Stimulated activated CD8-positive, alpha-beta memory T cell treated with anti-CD3 and anti-CD28 coated beads, Interleukin-2, amount 100 ng/mL, for 48 hours (primary cell): ENCODE results near the gene USH2A.

Experiments used
- DNase-seq, 2 donors: peaks; one replicate each; pipeline ENCODE4 v3.0.0-alpha.2; 2020; ENCODE audit warnings: low read depth in 2 of 2

Gene USH2A

DNA sequence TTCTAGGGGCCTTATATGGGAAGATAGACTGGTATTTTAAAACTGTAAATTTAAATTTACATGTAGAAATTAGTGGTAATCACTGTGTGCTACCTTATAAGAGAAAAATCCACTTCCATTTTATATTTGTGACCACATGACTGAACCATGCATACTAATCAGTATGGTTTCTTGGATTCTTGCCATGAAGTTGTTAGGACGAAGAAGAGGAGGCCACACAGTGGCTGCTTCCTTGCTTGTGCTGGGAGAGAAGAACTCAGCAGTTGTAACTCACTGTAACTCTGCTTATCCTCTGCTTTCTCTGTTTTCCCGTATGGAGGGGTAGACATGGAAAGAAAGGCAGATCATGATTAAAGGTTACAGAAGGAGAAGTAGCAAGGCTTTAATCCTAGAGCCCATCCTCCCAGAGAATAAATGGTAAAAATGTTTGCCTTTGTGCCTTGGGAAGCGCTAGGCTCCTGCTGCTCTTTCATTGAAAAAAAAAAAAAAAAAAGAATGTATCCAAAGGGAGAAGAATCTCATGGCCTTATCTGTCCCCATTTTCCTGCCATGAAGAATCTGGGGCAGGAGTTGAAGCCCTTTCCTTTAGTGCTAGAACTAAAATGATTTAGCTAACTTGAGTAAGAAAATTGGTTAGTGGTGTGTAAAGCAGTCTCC is 823.7 kb downstream of the USH2A start:
- DNase-seq: no peak

- DNase-seq: no peak
Observed at GRCh38 chr1:215597961-215598360, 825.3 kb downstream of the USH2A start.

DNA sequence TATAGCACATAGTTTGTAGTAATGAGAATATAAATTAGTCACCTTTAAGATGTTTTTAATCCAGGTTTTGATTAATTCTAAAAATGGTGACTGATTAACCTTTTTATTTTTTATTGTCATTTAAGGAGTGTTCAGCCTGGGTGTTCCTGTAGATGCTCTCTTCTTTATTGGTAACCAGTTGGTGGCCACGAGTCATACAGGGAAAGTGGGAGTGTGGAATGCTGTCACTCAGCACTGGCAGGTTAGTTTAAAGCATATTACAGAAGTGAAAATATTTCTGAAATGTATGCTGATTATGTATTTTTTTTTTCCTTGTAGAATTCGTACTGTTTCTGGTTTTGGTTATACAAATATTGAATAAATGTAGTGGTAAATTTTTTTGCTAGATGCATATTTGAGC is 828.0 kb downstream of the USH2A start:
- DNase-seq: no peak

DNA sequence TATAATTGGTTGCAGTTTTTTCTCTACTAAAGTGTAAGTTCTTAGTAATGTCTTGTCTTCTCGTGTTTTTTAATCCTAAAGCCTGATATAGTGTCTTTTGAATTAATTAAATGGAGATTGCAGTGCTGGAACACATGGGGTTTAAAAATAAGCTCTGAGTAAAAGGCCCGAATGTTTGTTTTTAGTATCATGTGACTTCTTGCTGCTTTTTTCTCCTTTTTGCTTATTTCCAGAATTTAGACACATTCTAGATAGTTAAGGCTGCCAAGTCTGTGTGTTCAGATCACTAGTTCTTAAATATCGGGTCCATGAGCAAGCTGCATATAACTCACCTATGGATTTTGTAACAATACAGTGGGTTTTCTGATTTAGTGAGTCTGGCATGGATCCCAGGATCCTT is 828.6 kb downstream of the USH2A start:
- no peak for DNase-seq

- DNase-seq: no peak
Observed at GRCh38 chr1:215590779-215591491, 832.3 kb downstream of the USH2A start.

DNA sequence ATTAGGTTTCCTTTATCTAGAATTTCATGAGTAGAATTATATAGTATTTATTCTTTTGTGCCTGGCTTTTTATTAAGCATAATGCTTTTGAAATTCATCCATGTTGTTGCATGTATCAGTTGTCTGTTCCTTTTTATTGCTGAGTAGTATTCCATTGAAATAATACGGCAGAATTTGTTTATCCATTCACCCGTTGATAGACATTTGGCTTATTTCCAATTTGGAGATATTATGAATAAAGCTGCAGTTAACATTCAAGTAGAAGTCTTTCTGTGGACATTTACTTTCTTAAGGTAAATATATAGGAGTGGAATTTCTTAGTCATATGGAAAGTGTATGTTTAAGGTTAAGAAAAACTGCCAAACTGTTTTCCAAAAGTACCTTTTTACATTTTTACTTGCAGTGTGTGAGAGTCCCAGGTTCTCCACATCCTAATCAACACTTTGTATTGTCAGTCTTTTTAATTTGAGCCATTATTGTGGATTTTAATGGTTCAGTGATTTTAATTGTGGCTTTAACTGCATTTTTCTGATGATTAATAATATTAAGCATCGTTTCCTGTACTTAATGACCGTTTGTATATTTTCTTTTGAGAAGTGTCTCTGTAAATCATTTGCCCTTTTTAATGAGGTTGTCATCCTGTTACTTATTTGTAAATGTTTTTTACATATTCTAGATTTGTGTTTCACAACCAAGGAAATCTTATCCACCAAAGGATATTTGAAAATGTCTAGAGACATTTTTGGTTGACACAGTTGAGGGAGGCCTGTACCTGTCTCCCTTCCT is 833.4 kb downstream of the USH2A start:
- no peak for DNase-seq

DNA sequence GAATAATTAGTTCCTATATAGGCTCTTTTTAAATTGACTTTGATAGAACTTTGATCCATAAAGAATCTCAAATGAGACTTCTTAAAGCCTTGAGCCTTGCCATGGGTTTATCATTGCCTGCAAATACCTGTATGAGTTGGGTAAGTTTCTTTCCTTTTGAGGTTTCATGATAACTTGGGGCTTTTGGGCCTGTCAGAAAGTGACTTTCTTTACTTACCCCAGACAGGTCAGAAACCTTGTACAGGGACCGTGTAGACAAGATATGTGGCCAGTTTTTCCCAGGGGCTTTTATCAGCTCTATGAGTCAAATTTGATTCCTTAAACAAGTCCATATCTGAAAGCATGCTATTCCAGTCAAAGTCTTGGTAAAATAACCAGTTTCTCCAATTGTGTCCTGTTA is 838.9 kb downstream of the USH2A start:
- DNase-seq: no peak

DNA sequence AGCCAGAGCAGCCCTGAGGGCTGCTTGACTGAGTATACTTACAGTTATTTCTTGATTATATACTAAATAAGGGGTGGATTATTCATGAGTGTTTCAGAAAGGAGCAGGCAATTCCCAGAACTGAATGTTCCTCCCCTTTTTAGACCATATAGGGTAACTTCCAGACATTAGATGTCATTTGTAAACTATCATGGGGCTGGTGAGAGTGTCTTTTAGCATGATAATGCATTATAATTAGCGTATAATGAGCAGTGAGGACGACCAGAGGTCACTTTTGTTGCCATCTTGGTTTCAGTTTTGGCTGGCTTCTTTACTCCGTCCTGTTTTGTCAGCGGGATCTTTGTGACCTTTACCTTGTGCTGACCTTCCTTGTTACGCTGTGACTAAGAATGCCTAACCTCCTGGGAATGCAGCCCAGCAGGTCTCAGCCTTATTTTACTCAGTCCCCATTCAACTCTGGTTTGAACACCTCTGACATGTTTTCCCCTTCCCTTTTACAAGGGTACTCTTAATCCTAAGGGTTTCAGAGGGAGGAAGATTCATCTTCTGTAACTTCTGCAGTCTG is 840.0 kb downstream of the USH2A start:
- no peak for DNase-seq

- no peak for DNase-seq
Observed at GRCh38 chr1:215581896-215582295, 841.4 kb downstream of the USH2A start.
